GOT3 (cell line): ENCODE data around the gene POLR2J.
A peak's percentile ranks its signal among the peaks of the same experiment; 100 is the strongest.
"Not testable (repeated sequence)": the region's sequence is repeated elsewhere in the genome, so short reads cannot be mapped to it uniquely, and the experiment has no call there.

ENCODE experiments used
- DNase-seq: peaks from one replicate; lab custom pipeline; 2025; ENCODE audit warnings: mixed read lengths; lab: John Stamatoyannopoulos, UW

Gene POLR2J

DNA sequence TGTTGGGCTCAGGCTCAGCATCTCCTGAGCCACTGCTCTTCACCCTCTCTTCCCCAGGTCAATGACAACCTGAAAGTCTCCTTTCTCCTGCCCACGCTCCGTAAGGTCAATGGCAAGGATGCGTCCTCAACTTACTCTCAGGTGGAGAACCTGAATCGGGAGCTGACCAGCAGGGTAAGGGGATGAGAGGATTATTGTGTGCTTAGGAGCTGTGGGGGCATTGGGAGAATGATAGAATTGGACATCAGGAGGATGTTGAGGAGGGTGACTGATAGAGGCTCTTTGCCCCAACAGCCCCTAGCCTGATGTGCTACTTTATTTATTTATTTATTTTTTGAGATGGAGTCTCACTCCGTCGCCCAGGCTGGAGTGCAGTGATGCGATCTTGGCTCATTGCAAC, 12.6 kb downstream of the POLR2J start:
- DNase-seq = no peak

DNA sequence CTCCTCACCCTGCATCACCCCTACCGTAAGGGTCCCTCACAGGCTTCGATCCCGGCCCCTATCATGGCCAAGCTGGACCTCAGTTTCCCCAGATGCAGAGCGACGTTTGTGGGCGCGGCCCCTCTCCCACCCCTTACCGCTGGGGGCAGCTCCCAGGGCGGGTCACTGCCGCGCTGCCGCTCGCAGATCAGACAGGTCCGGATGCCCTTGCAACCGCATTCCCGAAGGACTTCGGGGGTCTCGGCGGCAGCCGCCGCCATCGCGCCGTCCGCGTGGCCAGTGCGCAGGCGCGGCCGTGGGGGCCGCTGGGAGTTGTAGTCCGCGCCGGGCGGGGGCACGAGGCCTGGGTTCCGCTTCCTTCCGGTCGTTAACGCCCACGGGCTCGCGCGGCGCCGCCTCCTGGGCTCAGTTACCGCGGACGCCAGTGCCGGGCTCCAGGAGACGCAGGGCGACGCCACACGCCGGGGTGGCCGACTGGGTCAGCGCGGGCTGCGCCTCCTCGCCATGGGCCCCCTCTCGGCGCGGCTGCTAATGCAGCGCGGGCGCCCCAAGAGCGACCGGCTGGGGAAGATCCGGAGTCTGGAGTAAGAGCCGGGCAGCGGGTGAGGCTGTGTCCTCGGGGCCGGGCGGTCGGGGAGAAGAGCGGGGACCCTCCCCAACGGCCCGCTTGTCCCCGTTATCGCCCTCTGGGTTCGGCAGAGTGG, 14.0 kb downstream of the POLR2J start, which contains the start of the genes ALKBH4 and LRWD1:
TSS of gene ALKBH4 (minus strand) at position 287 of the 704 bp plus-strand sequence. CDS start at position 260, 27 bp downstream.
TSS of gene LRWD1 (plus strand) at position 408 of the 704 bp plus-strand sequence. CDS start at position 505, 97 bp downstream.
- DNase-seq = peak; percentile 78

DNA sequence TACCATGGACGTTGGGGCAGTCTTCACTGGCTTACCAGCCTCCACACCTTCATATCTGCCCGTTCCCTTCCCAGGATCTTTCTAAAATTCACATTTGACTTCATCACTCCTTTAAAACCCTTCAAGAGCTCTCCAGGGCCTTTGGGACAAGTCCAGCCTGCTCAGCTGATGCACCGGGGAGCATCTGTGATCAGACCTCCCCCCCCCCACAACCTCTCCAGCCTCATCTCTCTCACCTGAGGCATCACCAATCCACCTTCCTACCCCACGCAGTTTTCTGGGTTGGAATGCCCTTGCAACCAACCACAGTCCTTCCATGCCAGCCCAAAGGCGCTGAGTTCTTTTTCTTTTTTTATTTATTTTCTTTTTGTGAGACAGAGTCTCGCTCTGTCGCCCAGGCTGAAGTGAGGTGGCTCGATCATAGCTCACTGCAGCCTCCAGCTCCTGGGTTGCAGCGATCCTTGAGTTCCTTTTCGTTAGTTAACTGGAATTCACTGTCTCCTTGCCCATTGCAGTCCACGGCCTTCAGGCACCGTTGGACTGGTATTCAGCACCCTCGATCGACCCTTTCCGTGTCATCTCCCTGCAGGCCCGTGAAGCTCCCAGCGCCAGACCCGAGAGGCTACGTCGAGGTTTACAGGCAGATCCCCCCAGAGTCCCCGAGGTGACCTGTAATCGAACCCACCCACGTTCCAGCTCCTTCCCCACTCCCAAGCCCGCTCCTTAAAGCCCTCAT, 14.7 kb downstream of the POLR2J start:
- no peak for DNase-seq

DNA sequence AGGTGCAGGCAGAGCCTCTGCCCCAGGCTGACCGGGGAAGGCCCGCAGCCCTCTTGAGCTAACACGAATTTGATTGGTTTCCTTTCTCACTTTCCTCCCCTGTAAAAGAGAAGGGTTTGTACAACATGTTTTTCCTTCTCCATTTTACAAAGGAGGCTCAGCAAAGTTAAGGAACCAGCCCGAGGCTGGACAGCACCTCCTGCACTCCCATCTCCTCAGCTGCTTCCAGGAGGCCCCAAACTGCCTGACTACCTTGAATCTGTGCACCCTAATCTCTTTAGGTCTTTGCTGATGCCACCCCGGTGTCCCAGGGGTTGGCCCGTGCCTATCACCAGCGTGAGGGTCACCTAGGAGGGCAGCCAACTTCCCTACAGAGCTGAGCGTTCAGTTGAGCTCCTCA, 18.3 kb downstream of the POLR2J start:
- no peak for DNase-seq

DNA sequence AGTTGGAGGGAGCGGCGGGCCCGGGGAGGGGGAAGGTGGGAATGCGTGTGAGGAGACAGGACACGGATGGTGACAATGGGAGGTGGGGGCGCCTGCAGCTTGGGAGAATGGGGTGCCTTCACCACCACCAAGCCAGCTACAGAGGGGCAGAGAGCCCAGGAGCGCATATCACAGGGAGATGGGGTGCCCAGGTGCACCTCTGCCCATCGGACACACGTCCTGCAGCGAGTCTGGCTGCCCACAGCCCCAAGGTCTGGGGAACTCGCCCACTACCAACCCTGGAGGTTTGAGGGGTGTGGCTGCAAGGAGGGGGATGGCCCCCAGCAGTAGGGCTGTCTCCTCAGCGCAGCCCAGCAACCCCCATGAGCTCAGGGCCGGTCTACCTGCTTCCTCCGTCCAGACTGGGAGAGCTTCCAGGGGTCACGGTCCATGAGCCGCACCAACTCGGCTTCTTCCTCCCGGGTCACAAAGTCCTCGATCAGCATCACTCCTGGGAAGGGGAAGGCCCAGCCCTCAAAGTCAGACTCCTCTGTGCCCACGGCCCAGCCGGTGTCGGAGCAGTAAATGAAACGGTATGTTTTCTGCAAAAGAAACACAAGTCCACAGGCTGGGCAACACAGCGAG, 19.4 kb downstream of the POLR2J start:
- DNase-seq = no peak

DNA sequence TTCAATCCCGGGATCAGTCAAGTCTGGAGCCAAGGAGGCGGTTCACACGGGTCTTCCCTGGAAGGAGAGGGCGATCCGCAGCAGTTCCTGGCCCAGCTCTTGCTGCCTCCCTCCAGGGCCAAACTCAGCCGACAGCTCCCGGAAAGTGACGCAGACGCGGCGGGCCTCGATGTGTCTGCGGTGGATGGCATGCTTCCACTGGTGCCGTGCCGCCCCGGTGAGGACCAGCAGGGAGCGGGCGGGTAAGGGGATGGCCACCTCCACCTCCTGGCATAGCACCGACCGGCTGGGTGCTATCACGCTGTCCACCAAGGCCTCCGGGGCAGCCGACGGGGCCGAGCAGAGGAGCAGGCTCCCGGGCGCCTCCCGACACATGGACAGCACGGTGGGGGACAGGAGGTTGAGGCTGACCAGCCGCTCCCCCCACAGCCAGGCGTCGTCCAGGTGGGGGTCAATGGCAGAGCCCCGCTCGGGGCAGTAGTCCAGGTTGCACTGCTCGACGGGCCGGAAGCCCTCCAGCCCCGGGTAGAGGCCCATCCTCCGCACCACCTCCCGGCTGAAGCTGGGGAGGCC, 21.3 kb downstream of the POLR2J start:
- DNase-seq = no peak

DNA sequence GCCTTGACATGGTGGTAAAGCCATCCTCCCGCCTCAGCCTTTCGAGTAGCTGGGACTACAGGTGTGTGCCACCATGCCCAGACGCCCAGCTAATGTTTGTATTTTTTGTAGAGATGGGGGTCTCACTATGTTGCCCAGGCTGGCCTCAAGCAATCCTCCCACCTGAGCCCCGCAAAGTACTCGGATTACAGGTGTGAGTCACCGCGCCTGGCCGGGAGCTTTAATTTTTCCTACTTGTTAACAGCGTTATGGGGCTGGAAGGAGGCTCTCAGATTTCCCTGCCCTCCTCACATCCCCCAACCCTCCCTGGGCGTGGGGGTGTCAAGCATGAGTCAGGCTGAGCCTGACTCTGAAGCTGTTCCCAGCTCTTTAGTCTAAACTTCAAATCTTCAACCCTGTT, 22.4 kb downstream of the POLR2J start:
- DNase-seq = no peak

DNA sequence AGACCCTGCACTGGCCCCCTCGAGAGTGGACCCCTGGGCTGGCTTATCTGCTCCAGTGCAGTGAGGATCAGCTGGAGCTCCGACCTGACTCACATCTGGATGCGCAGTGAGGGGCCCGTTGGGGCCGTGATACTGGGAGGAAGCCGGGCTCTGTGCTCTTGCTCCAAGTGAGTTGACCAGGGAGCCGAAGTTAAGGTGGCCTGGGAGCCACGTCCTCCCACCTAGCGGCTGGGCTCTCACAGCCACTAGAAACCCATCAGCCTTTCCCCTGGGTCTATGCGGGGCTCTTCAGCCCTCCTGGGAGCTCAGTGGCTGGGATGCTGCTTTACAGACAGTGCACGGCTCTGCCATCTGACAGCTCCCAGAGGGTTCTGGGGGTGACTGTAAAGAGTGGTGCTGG, 23.1 kb downstream of the POLR2J start:
- no peak for DNase-seq

DNA sequence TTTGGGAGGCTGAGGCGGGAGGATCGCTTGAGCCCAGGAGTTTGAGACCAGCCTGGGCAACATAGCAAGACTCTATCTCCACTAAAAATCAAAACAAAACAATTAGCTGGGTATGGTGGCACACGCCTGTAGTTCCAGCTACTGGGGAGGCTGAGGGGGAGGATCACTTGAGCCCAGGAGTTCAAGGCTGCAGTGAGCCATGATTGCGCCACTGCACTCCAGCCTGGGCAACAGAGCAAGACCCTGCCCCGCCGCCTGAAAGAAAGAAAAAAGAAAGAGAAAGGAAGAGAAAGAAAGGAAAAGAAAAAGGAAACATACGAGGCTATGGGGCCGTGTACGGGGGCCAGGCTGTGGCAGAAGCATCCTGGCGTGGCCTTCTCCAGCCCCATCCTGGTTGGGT, 23.8 kb downstream of the POLR2J start:
- DNase-seq = not testable (repeated sequence)

DNA sequence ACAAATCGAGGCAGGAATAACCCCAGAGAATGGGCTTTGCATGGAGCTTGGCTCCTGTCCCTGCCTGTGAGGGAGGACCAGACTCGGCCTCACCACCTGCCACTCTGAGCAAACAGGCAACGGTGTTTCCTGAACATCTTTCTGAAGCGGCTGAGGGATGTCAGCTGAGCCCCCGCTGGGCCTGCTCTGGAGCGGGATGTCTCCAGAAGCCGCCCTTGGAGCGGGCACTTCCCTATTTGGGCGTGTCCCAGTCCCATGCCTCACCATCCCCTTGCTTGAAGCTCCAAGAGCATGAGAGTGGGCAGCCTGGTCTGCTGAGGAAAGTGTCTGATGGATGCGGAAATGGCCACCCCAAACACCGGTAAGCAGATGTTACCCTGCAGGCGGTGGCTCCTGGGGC, 24.3 kb downstream of the POLR2J start:
- no peak for DNase-seq

DNA sequence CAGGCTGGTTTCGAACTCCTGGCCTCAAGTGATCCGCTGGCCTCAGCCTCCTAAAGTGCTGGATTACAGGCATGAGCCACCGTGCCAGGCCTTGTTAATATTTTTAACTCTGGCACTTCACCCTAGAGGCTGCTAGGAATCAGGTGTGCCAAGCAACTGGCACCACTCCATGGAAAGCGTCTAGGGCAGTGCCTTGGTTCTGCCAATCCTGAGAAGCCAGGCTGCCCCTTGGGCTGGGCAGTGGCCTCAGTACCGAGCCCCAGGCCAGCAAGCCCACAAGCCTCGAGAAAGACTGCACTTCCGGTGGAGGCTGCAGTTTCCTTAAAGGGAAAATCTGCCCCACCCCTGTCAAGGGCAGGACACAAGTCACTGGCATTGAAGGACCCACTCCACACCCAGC, 25.4 kb downstream of the POLR2J start:
- DNase-seq = no peak

DNA sequence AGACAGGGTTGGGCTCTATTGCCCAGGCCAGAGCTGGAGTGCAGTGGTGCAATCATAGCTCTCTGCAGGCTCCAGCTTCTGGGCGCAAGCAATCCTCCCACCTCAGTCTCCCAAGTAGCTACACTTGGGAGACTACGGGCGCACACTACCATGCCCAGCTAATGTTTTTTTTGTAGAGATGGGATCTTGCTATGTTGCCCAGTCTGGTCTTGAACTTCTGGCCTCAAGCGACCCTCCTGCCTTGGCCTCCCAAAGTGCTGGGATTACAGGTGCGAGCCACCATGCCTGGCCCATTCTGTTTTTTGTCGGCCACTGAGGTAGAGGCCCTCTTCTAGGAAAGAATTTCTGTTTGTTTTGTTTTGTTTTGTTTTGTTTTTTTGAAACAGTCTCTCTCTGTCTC, 26.3 kb downstream of the POLR2J start:
- no peak for DNase-seq

DNA sequence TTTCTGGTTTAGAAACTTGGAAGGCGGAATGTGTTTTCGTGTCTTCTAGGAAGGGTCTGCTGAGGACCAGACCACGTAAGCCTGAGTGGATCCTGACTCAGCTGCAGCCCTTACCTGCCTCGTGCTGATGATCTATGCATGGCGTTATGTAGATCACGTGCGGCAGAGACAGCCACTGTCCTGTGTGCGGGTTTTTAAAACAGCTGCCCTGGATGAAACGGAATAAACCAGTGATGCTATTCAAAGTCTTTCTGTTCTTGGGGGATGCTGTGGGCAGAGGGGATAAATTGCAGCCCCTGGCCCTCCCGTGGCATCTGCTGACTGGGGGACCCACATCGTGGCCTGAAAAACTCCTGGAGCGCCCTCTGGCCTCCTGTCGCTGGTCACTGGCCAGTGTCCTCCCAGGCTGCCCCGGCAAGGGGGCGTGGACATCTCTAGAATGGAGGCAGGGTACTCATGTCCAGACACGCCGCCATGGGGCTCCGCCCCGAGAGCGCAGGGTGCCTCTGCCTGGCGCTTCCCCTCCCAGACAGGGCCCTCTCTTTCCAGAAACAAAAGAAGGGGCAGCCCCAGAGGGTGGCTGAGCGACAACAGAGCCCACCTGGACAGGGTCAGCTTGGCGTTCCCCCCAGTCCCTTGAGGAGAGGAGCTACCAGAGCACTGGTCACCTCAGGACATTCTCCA, 27.2 kb downstream of the POLR2J start:
- no peak for DNase-seq

DNA sequence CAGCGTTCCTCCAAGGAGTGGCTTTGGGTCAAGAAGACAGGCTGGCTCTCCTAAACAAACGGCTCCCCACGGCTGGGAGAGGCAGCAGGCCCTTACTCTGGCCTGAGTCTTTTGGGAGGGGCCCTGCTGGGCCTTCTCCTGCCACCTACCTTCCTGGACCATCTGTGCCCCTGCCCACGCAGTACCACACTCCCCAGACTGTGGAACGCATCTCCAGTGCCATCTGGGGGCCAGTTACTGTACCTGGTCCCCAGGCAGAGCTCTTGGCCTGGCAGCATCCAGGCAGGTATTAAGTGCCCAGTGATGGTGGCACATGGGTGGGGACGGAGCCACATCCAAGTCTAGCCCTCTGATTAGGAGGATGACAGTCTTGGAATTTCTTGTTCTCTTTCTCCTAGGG, 28.5 kb downstream of the POLR2J start:
- no peak for DNase-seq

DNA sequence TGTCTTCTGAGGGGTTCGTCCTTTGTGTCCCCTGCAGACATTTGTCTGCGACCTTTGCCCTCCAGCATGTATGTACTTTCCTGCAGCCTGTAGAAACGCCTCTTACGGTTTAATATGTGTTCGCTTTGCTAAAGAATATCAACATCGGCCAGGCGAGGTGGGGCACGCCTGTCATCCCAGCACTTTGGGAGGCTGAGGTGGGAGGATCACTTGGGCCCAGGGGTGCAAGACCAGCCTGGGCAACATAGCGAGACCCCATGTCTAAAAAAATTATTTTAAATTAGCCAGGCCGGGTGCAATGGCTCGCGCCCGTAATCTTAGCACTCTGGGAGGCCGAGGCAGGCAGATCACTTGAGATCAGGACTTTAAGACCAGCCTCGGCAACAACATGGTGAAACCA, 29.6 kb downstream of the POLR2J start:
- no peak for DNase-seq

DNA sequence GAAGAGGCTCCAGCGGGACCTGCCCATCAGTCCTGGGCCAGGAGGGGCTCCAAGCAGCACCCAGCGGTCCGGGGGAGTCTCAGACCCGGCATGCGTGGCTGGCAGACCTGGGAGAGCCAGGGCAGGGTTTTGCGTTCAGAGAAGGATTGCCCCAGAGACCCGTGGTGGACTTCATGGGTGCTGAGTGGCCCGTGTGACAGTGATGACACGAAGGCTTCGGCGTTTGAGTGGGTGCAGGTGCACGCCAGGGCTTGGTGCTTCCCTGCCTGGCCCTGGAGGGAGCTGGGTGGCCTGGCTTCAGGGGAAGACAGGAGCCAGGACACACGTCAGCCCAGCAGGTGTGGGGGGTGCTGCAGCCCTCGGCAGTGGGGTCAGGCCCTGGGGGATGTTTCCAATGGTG, 31.4 kb downstream of the POLR2J start:
- DNase-seq = no peak

DNA sequence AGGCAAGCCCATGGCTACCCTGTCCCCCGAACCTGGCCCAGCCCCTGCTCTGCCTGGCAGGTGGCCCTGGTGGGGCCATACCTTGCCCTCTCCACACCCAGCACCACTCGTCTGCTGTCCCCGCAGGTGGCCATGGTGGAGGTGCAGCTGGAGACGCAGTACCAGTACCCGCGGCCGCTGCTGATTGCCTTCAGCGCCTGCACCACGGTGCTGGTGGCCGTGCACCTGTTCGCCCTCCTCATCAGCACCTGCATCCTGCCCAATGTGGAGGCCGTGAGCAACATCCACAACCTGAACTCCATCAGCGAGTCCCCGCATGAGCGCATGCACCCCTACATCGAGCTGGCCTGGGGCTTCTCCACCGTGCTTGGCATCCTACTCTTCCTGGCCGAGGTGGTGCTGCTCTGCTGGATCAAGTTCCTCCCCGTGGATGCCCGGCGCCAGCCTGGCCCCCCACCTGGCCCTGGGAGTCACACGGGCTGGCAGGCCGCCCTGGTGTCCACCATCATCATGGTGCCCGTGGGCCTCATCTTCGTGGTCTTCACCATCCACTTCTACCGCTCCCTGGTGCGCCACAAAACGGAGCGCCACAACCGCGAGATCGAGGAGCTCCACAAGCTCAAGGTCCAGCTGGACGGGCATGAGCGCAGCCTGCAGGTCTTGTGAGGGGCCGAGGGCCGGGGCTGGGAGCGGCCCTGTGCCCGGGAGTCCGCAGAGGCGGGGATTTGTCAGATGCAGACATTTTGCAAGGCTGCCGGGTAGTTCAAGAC, 32.1 kb downstream of the POLR2J start:
- DNase-seq = no peak

DNA sequence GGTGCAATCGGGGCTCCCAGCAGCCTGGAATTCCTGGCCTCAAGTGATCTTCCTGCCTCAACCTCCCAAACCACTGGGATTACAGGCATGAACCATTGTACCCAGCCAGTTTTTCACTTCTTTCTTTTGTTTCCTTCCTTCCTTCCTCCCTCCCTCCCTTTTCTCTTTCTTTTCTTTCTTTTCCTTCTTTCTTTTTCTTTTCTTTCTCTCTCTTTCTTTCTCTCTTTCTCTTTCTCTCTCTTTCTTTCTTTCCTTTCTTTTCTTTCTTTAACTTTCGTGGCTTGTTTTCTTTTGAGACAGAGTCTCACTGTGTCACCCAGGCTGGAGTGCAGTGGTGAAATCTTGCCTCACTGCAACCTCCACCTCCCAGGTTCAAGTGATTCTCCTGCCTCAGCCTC, 33.0 kb downstream of the POLR2J start:
- no peak for DNase-seq

DNA sequence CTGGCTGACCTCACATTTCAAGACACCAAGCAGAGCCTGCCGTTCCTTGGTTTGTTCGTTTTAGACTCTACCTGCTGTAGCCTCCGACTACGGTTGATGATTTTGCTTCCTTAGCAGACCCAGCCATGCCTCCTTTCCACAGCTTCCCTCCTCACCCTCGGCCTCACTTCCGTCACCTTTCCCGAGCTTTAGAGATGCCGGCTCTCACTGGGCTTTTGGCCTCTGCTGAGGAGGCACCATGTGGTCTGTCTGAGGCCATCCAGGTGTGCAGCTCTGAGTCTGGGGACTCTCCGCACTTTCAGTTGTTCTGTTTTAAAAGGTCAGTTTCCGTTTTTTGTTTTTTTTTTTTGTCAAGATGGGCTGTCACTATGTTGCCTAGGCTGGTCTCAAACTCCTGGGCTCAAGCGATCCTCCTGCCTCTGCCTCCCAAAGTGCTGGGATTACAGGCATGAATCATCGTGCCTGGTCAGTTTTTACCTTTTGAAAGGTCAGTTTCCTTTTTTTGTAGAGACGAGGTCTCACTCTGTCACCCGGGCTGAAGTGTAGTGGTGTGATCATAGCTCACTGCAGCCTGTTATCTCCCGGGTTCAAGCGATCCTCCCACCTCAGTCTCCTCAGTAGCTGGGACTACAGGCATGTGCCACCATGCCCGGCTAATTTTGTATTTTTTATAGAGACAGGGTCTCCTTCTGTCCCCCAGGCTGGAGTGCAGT, 33.6 kb downstream of the POLR2J start:
- DNase-seq = no peak

DNA sequence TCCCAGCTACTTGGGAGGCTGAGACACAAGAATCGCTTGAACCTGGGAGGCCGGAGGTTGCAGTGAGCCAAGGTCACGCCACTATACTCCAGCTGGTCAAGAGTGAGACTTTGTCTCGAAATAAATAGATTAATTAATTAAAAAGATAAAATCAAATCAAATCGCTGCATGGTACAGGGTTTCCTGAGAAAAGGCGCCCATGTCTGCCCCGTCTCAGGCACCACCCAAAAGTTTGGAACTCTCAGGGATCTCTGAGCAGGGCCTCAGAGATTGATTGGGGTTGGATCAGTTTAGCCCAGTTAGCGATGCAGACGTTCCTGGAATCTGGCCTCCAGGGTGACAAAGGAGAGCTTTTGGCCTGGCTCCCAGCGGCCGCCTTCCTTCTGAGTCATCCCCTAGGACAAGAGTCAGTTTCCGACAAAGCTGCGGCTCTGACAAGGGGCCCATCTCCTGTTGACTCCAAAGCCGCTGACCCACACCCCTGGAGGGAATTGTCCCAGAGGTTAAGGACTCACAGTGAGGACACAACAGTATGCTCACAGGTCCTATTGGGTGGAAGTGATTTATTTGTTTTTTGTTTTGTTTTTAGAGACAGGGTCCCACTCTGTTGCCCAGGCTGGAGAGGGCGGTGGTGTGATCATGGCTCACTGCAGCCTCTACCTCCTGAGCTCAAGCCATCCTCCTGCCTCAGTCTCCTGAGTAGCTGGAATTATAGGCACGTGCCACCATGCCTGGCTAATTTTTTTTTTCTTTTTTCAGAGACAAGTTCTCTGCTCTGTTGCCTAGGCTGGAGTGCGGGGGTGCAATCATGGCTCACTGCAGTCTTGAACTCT, 38.5 kb downstream of the POLR2J start:
- DNase-seq = no peak
